Measurements from ENCODE around the gene TRPV3. TPM values are rescaled to one million over a fixed set of nuclear protein-coding genes. Genes with fewer than 3 reads are reported as not detected.

Gene TRPV3
- total and polyA plus RNA-seq, 9 of the 15 experiments (the other 6 are each of a cell fraction or from before 2014, with no cell fraction given), result 0.03 to 0.42 (median 0.11) TPM; not detected in 1

DNA sequence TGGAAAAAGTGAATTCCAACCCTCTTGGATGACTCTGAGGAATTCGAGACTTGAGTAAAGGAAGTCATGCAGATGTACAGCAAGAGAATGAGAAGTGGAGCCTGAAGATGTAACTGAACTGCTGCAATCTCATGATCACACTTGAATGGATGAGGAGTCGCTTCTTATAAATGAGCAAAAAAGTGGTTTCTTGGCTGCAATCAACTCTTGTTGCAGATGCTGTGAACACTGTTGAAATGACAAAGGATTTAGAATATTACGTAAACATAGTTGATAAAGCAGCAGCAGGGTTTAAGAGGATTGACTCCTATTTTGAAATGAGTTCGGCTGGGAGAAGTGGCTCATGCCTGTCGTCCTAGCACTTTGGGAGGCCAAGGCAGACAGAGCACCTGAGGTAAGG, 56.3 kb downstream of the TRPV3 start:
- H3K27ac ChIP-seq (ENCODE audit: extremely low read depth, low read depth, low read length), result no peak overlapping the region
- ChIA-PET CTCF (ENCODE audit: low intra/inter-chr PET ratio) (no interaction called here), POLR2A (no interaction called here)
- TF ChIP-seq TBL1XR1 (IDR thresholded peaks at IDR 0.05; ENCODE audit: low read length in 2 of 2) (no peak), MYNN (IDR thresholded peaks at IDR 0.05) (peak; percentile 78), MYNN (CRISPR knock-in tag; IDR thresholded peaks at IDR 0.05) (no peak)
- DNase-seq (ENCODE audit: extremely low read depth in 1 of 4, low spot score in 3 of 4) (no peak), FAIRE-seq (no peak), ATAC-seq (no peak)
- no peak overlapping the region for H3K4me3 ChIP-seq
- H4K20me1 ChIP-seq (replicated peaks; ENCODE audit: control insufficient read depth, insufficient read depth, low read length), result no peaks in the 10 kb centered on the region
- in situ Hi-C loops (cut with MboI), result no loop called here
- H3K9me1 ChIP-seq (ENCODE audit: control insufficient read depth, insufficient read depth, low read length), result no peaks in the 10 kb centered on the region
- H3K36me3 ChIP-seq (ENCODE audit: control insufficient read depth, insufficient read depth, low read length), result no peaks in the 10 kb centered on the region
- BruUV-seq (replicated peaks), result no TSS peak
- intact Hi-C loops (cut with micrococcal nuclease), result no loop called here
- no peaks in the 10 kb centered on the region for H3K9me3 ChIP-seq (replicated peaks; ENCODE audit: control insufficient read depth, insufficient read depth, low read depth, low read length)
- no peaks in the 10 kb centered on the region for H3K79me2 ChIP-seq (ENCODE audit: control insufficient read depth, insufficient read depth, low read length)
- H3K4me1 ChIP-seq (replicated peaks in 1 of 2; ENCODE audit: control insufficient read depth in 2 of 2, insufficient read depth in 2 of 2, low read length in 2 of 2), result no peaks in the 10 kb centered on the region
- H3K27me3 ChIP-seq (ENCODE audit: control insufficient read depth in 2 of 2, insufficient read depth in 2 of 2, low read length in 2 of 2), result peaks cover 0 to 16% of the 10 kb centered on the region in 2 experiments; a peak in 2 of 5 replicates
- no peak overlapping the region for H3K9ac ChIP-seq (ENCODE audit: insufficient read depth in 1 of 2, low read depth in 2 of 2, low read length in 2 of 2)
- WGBS (ENCODE audit: insufficient coverage, low coverage, missing lambda C conversion rate), result 2% methylated on average over 5 of the region's 5 CpGs
- no peak overlapping the region for H3K4me2 ChIP-seq (ENCODE audit: insufficient read depth, low read length)
- no peak overlapping the region for H2AFZ ChIP-seq (ENCODE audit: low read depth, low read length)

DNA sequence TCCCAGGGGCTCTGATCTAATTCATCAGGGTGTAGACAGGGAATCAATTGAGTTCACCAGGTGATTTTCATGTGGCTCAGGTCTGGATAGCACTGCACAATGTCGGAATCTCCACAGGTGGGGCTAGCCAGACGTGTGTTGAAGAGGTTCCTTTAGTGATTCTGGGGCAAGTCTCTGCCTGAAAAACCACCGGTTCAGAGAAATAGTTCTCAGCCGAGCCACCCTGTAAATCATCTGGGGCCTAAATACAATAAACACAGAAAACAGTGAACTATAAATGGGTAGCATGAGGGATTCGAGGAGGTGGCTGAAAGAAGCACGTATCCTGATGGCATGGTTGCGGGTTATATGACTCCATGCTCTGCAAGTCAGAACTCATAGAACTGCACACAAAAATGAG, 60.5 kb downstream of the TRPV3 start:
- H4K20me1 ChIP-seq (replicated peaks; ENCODE audit: control insufficient read depth, insufficient read depth, low read length), result no peaks in the 10 kb centered on the region
- DNase-seq (ENCODE audit: extremely low read depth in 1 of 4, low spot score in 3 of 4) (no peak), ATAC-seq (no peak), FAIRE-seq (no peak)
- no peaks in the 10 kb centered on the region for H3K9me3 ChIP-seq (replicated peaks; ENCODE audit: control insufficient read depth, insufficient read depth, low read depth, low read length)
- no peak overlapping the region for H3K4me2 ChIP-seq (ENCODE audit: insufficient read depth, low read length)
- ChIA-PET POLR2A (no interaction called here), CTCF (ENCODE audit: low intra/inter-chr PET ratio) (no interaction called here)
- intact Hi-C loops (cut with micrococcal nuclease), result no loop called here
- H3K9ac ChIP-seq (ENCODE audit: insufficient read depth in 1 of 2, low read depth in 2 of 2, low read length in 2 of 2), result no peak overlapping the region
- WGBS (ENCODE audit: insufficient coverage, low coverage, missing lambda C conversion rate), result 3% methylated on average over 6 of the region's 7 CpGs
- H3K4me1 ChIP-seq (replicated peaks in 1 of 2; ENCODE audit: control insufficient read depth in 2 of 2, insufficient read depth in 2 of 2, low read length in 2 of 2), result no peaks in the 10 kb centered on the region
- H3K36me3 ChIP-seq (ENCODE audit: control insufficient read depth, insufficient read depth, low read length), result no peaks in the 10 kb centered on the region
- H2AFZ ChIP-seq (ENCODE audit: low read depth, low read length), result no peak overlapping the region
- H3K27me3 ChIP-seq (ENCODE audit: control insufficient read depth in 2 of 2, insufficient read depth in 2 of 2, low read length in 2 of 2), result peaks cover 0 to 7% of the 10 kb centered on the region in 2 experiments; a peak in 2 of 5 replicates
- no peak for TF ChIP-seq HCFC1 (IDR thresholded peaks at IDR 0.05; ENCODE audit: low read depth, low read length)
- TF ChIP-seq MECOM (CRISPR knock-in tag; IDR thresholded peaks at IDR 0.05), result no peak
- TF ChIP-seq ARNT (IDR thresholded peaks at IDR 0.05), result no peak
- no peak for TF ChIP-seq ETS2 (tag; IDR thresholded peaks at IDR 0.05; ENCODE audit: borderline replicate concordance, poor library complexity, severe bottlenecking)
- TF ChIP-seq E2F3 (CRISPR knock-in tag; IDR thresholded peaks at IDR 0.05), result no peak
- no peak for TF ChIP-seq HNRNPUL1 (IDR thresholded peaks at IDR 0.05; ENCODE audit: low read length)
- TF ChIP-seq TARDBP (IDR thresholded peaks at IDR 0.05), result no peak
- TF ChIP-seq ARHGAP35 (IDR thresholded peaks at IDR 0.05; ENCODE audit: partially characterized antibody), result no peak
- no peak for TF ChIP-seq ZNF263 (CRISPR knock-in tag; IDR thresholded peaks at IDR 0.05; ENCODE audit: borderline replicate concordance)
- TF ChIP-seq ESRRA (IDR thresholded peaks at IDR 0.05; ENCODE audit: borderline replicate concordance, low read depth), result no peak
- no peak for TF ChIP-seq MLLT1 (IDR thresholded peaks at IDR 0.05)
- no peak for TF ChIP-seq POLR2AphosphoS2 (IDR thresholded peaks at IDR 0.05; ENCODE audit: low read length)
- TF ChIP-seq ZNF274 (IDR thresholded peaks at IDR 0.05; ENCODE audit: borderline replicate concordance, low read depth, low read length), result no peak
- TF ChIP-seq ZBTB26 (CRISPR knock-in tag; IDR thresholded peaks at IDR 0.05), result no peak
- H3K27ac ChIP-seq (ENCODE audit: extremely low read depth, low read depth, low read length), result no peak overlapping the region
- in situ Hi-C loops (cut with MboI), result no loop called here
- H3K4me3 ChIP-seq, result no peak overlapping the region
- H3K79me2 ChIP-seq (ENCODE audit: control insufficient read depth, insufficient read depth, low read length), result no peaks in the 10 kb centered on the region
- no peaks in the 10 kb centered on the region for H3K9me1 ChIP-seq (ENCODE audit: control insufficient read depth, insufficient read depth, low read length)
- no TSS peak for BruUV-seq (replicated peaks)
